HepG2 (cell line): ENCODE measurements around the gene PALM3. TPM values are rescaled to one million over a fixed set of nuclear protein-coding genes. Genes with fewer than 3 reads are reported as not detected.

Experiments used
- ATAC-seq: fragments of 200-7000 bp; cut with Tn5 transposase; 3 replicates; pipeline ENCODE4 v1.9.1; 2020; ENCODE audit warnings: mild to moderate bottlenecking, moderate library complexity
- BruUV-seq: library from RNA; stranded (reverse); fragments of 400-500 nt; replicated peaks from 2 replicates; lab custom pipeline; 2021; lab: Mats Ljungman, UMichigan
- CTCF ChIA-PET: fragments of 300-600 bp; formaldehyde crosslinking; extraction: SDS; loops from one replicate; lab custom pipeline; 2021; ENCODE audit warnings: low total read pairs, inconsistent platforms, low intra/inter-chr PET ratio; lab: Yijun Ruan, JAX
- POLR2A ChIA-PET: fragments of 350-600 bp; sonication (Branson Sonifier 250); formaldehyde crosslinking; loops from one replicate; lab custom pipeline; 2020; ENCODE audit warnings: antibody characterized with exemption, inconsistent platforms; lab: Yijun Ruan, JAX
- DNase-seq: peaks from one replicate; pipeline ENCODE4 v3.0.0-alpha.2; 2015; ENCODE audit warnings: low spot score
- FAIRE-seq: peaks from 3 replicates; lab custom pipeline; 2011; peaks lifted over from hg19 to GRCh38; lab: Jason Lieb, UNC
- H2AFZ ChIP-seq: one replicate; pipeline ENCODE4 v1.6.1; 2011; ENCODE audit warnings: low read length, inconsistent platforms
- H3K27ac ChIP-seq: fragments of 300-600 bp; 3 replicates; pipeline ENCODE4 v1.8.0; 2011; ENCODE audit warnings: mixed run types, mild to moderate bottlenecking, mixed read lengths, low read length, inconsistent platforms; ENCODE audit not compliant: insufficient read depth; ENCODE audit errors: extremely low read length
- H3K27me3 ChIP-seq, 2 experiments: fragments of 200-600 bp in 1 of 2; 2 replicates in 1 of 2; 3 replicates in 1 of 2; pipeline versions ENCODE4 v1.6.0 to v1.8.0; 2011; ENCODE audit warnings: low read length in 2 of 2, mild to moderate bottlenecking in 2 of 2, moderate library complexity in 2 of 2, inconsistent platforms in 1 of 2; ENCODE audit not compliant: insufficient read depth in 2 of 2, control insufficient read depth in 1 of 2
- H3K36me3 ChIP-seq, 2 experiments: fragments of 200-600 bp in 1 of 2; replicated peaks in 1 of 2; 2 replicates in 1 of 2; 3 replicates in 1 of 2; pipeline versions ENCODE4 v1.5.1 to v1.8.0; 2011; ENCODE audit warnings: low read length in 2 of 2, inconsistent platforms in 1 of 2; ENCODE audit not compliant: insufficient read depth in 2 of 2, control insufficient read depth in 1 of 2
- H3K4me1 ChIP-seq: 2 replicates; pipeline ENCODE4 v1.5.1; 2012; ENCODE audit warnings: low read length, inconsistent platforms; ENCODE audit not compliant: insufficient read depth
- H3K4me2 ChIP-seq: 2 replicates; pipeline ENCODE4 v1.6.0; 2011; ENCODE audit warnings: low read depth, low read length, inconsistent platforms
- H3K4me3 ChIP-seq, 3 experiments: fragments of 200-600 bp in 1 of 3; sonication (generic), shearing (Covaris generic) in 1 of 3; replicated peaks in 1 of 3; 2 replicates each; pipeline ENCODE4 v1.5.1; 2011 to 2016; ENCODE audit warnings: low read length in 3 of 3, inconsistent platforms in 2 of 3, low read depth in 2 of 3, mild to moderate bottlenecking in 2 of 3, control low read depth in 1 of 3, mixed read lengths in 1 of 3; ENCODE audit not compliant: insufficient read depth in 1 of 3
- H3K79me2 ChIP-seq: one replicate; pipeline ENCODE4 v1.6.1; 2011; ENCODE audit warnings: low read length, inconsistent platforms; ENCODE audit not compliant: insufficient read depth
- H3K9ac ChIP-seq: 2 replicates; pipeline ENCODE4 v1.6.0; 2011; ENCODE audit warnings: mild to moderate bottlenecking, low read depth, low read length, inconsistent platforms; ENCODE audit not compliant: insufficient read depth
- H3K9me3 ChIP-seq: 2 replicates; pipeline ENCODE4 v1.5.1; 2012; ENCODE audit warnings: mild to moderate bottlenecking, low read length
- H4K20me1 ChIP-seq: 2 replicates; pipeline ENCODE4 v1.6.0; 2011; ENCODE audit warnings: inconsistent platforms, mild to moderate bottlenecking, low read length, moderate library complexity; ENCODE audit not compliant: insufficient read depth
- AGO2 ChIP-seq: fragments of 200-400 bp; formaldehyde crosslinking; optimal IDR thresholded peaks from 2 replicates; pipeline ENCODE3; 2017; ENCODE audit warnings: mild to moderate bottlenecking, low read depth, low read length, moderate library complexity
- ARNTL ChIP-seq: sonication (generic); formaldehyde crosslinking; IDR thresholded peaks from 2 replicates; pipeline ENCODE4 v1.4.0; 2020; ENCODE audit warnings: mild to moderate bottlenecking, missing genetic modification reagents
- HNF4G ChIP-seq, 2 experiments: sonication (generic) in 1 of 2; formaldehyde crosslinking in 1 of 2; IDR thresholded peaks; 2 replicates each; pipeline versions ENCODE4 v1.4.0 to v1.6.1; 2011 to 2020; ENCODE audit warnings: borderline replicate concordance in 2 of 2, low read depth in 2 of 2, mild to moderate bottlenecking in 2 of 2, low read length in 1 of 2, missing genetic modification reagents in 1 of 2, moderate library complexity in 1 of 2
- HOXA5 ChIP-seq: sonication (generic); formaldehyde crosslinking; IDR thresholded peaks from 2 replicates; pipeline ENCODE4 v1.4.0; 2020; ENCODE audit warnings: missing genetic modification reagents
- IKZF1 ChIP-seq: fragments of 450-650 bp; IDR thresholded peaks from 2 replicates; pipeline ENCODE4 v1.7.1; 2016
- IRF1 ChIP-seq: sonication (generic); formaldehyde crosslinking; IDR thresholded peaks from 2 replicates; pipeline ENCODE4 v1.4.0; 2020; ENCODE audit warnings: low read depth, mild to moderate bottlenecking, missing genetic modification reagents
- ISL2 ChIP-seq: sonication (generic); formaldehyde crosslinking; IDR thresholded peaks from 2 replicates; pipeline ENCODE4 v1.5.0; 2020; ENCODE audit warnings: missing genetic modification reagents
- MEIS2 ChIP-seq: sonication (generic); formaldehyde crosslinking; IDR thresholded peaks from 2 replicates; pipeline ENCODE4 v1.9.0; 2021; ENCODE audit warnings: mild to moderate bottlenecking, missing genetic modification reagents
- PCBP1 ChIP-seq: fragments of 200-400 bp; formaldehyde crosslinking; IDR thresholded peaks from 2 replicates; pipeline ENCODE4 v1.6.1; 2017; ENCODE audit warnings: mild to moderate bottlenecking, low read depth, low read length, borderline replicate concordance
- RAD51 ChIP-seq: fragments of 450-650 bp; IDR thresholded peaks from 2 replicates; pipeline ENCODE4 v1.6.1; 2016; ENCODE audit warnings: borderline replicate concordance
- RBM22 ChIP-seq: fragments of 200-400 bp; formaldehyde crosslinking; optimal IDR thresholded peaks from 2 replicates; pipeline ENCODE3; 2017; ENCODE audit warnings: mild to moderate bottlenecking, low read length, moderate library complexity
- ZBTB7B ChIP-seq: sonication (generic); formaldehyde crosslinking; IDR thresholded peaks from 2 replicates; pipeline ENCODE4 v1.4.0; 2020; ENCODE audit warnings: missing genetic modification reagents
- ZFP36L2 ChIP-seq: sonication (generic); formaldehyde crosslinking; IDR thresholded peaks from 2 replicates; pipeline ENCODE4 v1.4.0; 2020; ENCODE audit warnings: missing genetic modification reagents
- ZFX ChIP-seq: sonication (generic); formaldehyde crosslinking; IDR thresholded peaks from 2 replicates; pipeline ENCODE4 v1.4.0; 2020; ENCODE audit warnings: mild to moderate bottlenecking, low read depth, missing genetic modification reagents, moderate library complexity
- ZNF143 ChIP-seq: sonication (generic); formaldehyde crosslinking; IDR thresholded peaks from 2 replicates; pipeline ENCODE4 v1.4.0; 2020; ENCODE audit warnings: missing genetic modification reagents
- ZNF354B ChIP-seq: sonication (generic); formaldehyde crosslinking; IDR thresholded peaks from 2 replicates; pipeline ENCODE4 v1.8.0; 2022; ENCODE audit warnings: mild to moderate bottlenecking, missing genetic modification reagents
- ZNF674 ChIP-seq: sonication (generic); formaldehyde crosslinking; IDR thresholded peaks from 2 replicates; pipeline ENCODE4 v1.5.0; 2020; ENCODE audit warnings: low read depth, mild to moderate bottlenecking, missing genetic modification reagents
- ZNF788 ChIP-seq: sonication (generic); formaldehyde crosslinking; IDR thresholded peaks from 2 replicates; pipeline ENCODE4 v1.5.0; 2020; ENCODE audit warnings: mild to moderate bottlenecking, missing genetic modification reagents, borderline replicate concordance
- ZNF891 ChIP-seq: sonication (generic); formaldehyde crosslinking; IDR thresholded peaks from 2 replicates; pipeline ENCODE4 v1.5.0; 2020; ENCODE audit warnings: mild to moderate bottlenecking, missing genetic modification reagents
- ZSCAN30 ChIP-seq: sonication (generic); formaldehyde crosslinking; IDR thresholded peaks from 2 replicates; pipeline ENCODE4 v1.5.0; 2020; ENCODE audit warnings: mild to moderate bottlenecking, missing genetic modification reagents
- WGBS: methylation state at CpG from one replicate; pipeline ENCODE4 v1.1.6; 2017; ENCODE audit warnings: low lambda C conversion rate; 5-methylcytosine and 5-hydroxymethylcytosine counted together
- in situ Hi-C: cut with HindIII; loops from 2 replicates; pipeline ENCODE4 v1.10.0; 2017; ENCODE audit warnings: low pct_unique_long_range_greater_than_20kb; ENCODE audit not compliant: extremely low pct_ligation_motif_present
- intact Hi-C: fragments of 100-400 bp; cut with micrococcal nuclease; formaldehyde crosslinking; loops from one replicate; pipeline ENCODE4 v1.10.0; 2022; ENCODE audit not compliant: unreplicated experiment
- polyA plus RNA-seq, 8 experiments: library from polyadenylated mRNA; depleted of rRNA in 3 of 8; stranded (reverse) in 7 of 8; unstranded in 1 of 8; fragments of >200 nt; fragmentation: Illumina TruSeq in 4 of 8; extraction: Trizol in 4 of 8; gene quantifications; 2 replicates each; pipeline versions ENCODE4 v1.2.1 to v1.2.3, GENCODE V29; 2011 to 2016; ENCODE audit warnings: low read depth in 4 of 8, missing spikeins in 1 of 8, mixed read lengths in 1 of 8; ENCODE audit not compliant: insufficient read depth in 1 of 8
- total RNA-seq, 5 experiments: library from RNA; depleted of rRNA; stranded (reverse); fragments of >200 nt; fragmentation: Illumina TruSeq; extraction: Trizol; gene quantifications; 2 replicates each; pipeline ENCODE4 v1.2.3, GENCODE V29; 2016; ENCODE audit warnings: low read depth in 1 of 5
- TF ChIP-seq, protein P1 (sequence below): sonication (generic); formaldehyde crosslinking; IDR thresholded peaks from 2 replicates; pipeline ENCODE4 v1.5.1; 2020; ENCODE audit warnings: missing genetic modification reagents, mild to moderate bottlenecking, borderline replicate concordance
- TF ChIP-seq, protein P2 (sequence below): sonication (generic); formaldehyde crosslinking; IDR thresholded peaks from 2 replicates; pipeline ENCODE4 v1.4.0; 2020; ENCODE audit warnings: mild to moderate bottlenecking, missing genetic modification reagents
- TF ChIP-seq, protein P3 (sequence below): sonication (generic); formaldehyde crosslinking; IDR thresholded peaks from 2 replicates; pipeline ENCODE4 v1.8.0; 2022; ENCODE audit warnings: low read depth, missing genetic modification reagents

The PALM3 gene
- total and polyA plus RNA-seq, 2 of the 13 experiments (the other 11 are each of a cell fraction or from before 2014, with no cell fraction given): 0.79 to 2.4 TPM

DNA sequence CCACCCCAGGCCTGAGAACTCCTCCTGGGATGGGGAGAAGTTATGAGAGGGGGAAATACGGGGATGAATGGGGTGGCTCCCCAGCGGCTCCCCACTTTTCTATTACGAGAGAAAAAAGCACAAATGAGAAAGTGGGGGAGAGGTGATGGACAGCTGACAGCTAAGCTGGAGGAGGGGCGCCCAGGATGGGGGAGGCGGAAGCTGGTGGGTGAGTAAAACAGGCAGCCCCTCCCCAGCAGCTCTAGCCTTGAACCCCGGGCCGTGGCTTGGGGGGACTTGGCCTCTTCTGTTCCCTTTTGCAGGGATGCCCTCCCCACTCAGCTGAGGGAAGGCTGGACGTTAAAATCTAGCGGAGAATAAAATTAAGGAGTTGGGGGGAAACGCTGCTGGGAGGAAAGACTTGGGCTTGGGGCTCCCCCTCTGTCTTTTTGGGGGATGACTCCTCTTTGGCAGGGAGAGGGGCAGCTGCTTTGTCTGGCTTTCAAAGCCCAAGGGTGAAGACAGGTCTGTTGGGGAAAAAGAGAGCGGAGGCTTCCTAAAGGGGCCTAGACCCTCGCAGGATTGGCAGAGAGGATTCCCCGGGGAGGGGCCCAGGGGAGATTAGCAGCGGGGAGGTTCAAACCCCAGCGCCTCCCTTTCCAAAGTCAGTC, 30.1 kb upstream of the PALM3 start:
- POLR2A ChIA-PET: interaction anchor here (1.0 kb wide), 1 partner anchor 45 kb away, joined by 4 read pairs; the partner anchor contains the start of gene ASF1B
- H3K27ac ChIP-seq: peak overlapping the region; percentile 79
- no peaks in the 10 kb centered on the region for H3K27me3 ChIP-seq
- ATAC-seq (peak; percentile 4; the same call in 1 of the 3 replicates), FAIRE-seq (no peak), DNase-seq (no peak)
- H3K9me3 ChIP-seq: peaks cover 6% of the 10 kb centered on the region; the same call in 1 of the 2 replicates
- intact Hi-C loops: no loop called here
- peak overlapping the region; percentile 74; the same call in 1 of the 2 replicates for H3K9ac ChIP-seq
- H4K20me1 ChIP-seq: no peaks in the 10 kb centered on the region
- H3K4me1 ChIP-seq: peaks cover 21% of the 10 kb centered on the region
- peaks cover 4 to 11% of the 10 kb centered on the region in 2 experiments; a peak in 3 of 5 replicates for H3K36me3 ChIP-seq
- H3K4me3 ChIP-seq: peak overlapping the region; percentile 77 to 92 (median 83)
- peaks cover 4% of the 10 kb centered on the region for H3K79me2 ChIP-seq
- WGBS: 33% methylated on average over 15 of the region's 15 CpGs
- in situ Hi-C loops: no loop called here
- CTCF ChIA-PET: no interaction called here
- H2AFZ ChIP-seq: no peak overlapping the region
- no TSS peak for BruUV-seq
- H3K4me2 ChIP-seq: peak overlapping the region; percentile 79
- TF ChIP-seq ZNF143 (no peak), ARNTL (CRISPR knock-in tag) (no peak), ZNF674 (CRISPR knock-in tag) (no peak), HOXA5 (CRISPR knock-in tag) (no peak), ZNF354B (CRISPR knock-in tag) (no peak), IRF1 (CRISPR knock-in tag) (no peak), ZNF788 (CRISPR knock-in tag) (no peak), ZFP36L2 (no peak), ZSCAN30 (CRISPR knock-in tag) (no peak), ZFX (CRISPR knock-in tag) (no peak), AGO2 (no peak), IKZF1 (no peak), PCBP1 (no peak), HNF4G (IDR thresholded peaks at IDR 0.05; ENCODE audit: borderline replicate concordance, low read depth, low read length) (no peak), HNF4G (CRISPR knock-in tag; IDR thresholded peaks at IDR 0.05; ENCODE audit: borderline replicate concordance, low read depth) (no peak), ZBTB7B (CRISPR knock-in tag) (no peak), MEIS2 (CRISPR knock-in tag) (peak; percentile 70; the same call in 1 of the 2 replicates), RAD51 (no peak), ZNF891 (CRISPR knock-in tag) (no peak), RBM22 (no peak), ISL2 (CRISPR knock-in tag) (no peak)
- TF ChIP-seq, protein P1, sequence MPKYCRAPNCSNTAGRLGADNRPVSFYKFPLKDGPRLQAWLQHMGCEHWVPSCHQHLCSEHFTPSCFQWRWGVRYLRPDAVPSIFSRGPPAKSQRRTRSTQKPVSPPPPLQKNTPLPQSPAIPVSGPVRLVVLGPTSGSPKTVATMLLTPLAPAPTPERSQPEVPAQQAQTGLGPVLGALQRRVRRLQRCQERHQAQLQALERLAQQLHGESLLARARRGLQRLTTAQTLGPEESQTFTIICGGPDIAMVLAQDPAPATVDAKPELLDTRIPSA (CRISPR knock-in tag): no peak
- TF ChIP-seq, protein P2, sequence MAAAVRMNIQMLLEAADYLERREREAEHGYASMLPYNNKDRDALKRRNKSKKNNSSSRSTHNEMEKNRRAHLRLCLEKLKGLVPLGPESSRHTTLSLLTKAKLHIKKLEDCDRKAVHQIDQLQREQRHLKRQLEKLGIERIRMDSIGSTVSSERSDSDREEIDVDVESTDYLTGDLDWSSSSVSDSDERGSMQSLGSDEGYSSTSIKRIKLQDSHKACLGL (CRISPR knock-in tag): no peak
- TF ChIP-seq, protein P3, sequence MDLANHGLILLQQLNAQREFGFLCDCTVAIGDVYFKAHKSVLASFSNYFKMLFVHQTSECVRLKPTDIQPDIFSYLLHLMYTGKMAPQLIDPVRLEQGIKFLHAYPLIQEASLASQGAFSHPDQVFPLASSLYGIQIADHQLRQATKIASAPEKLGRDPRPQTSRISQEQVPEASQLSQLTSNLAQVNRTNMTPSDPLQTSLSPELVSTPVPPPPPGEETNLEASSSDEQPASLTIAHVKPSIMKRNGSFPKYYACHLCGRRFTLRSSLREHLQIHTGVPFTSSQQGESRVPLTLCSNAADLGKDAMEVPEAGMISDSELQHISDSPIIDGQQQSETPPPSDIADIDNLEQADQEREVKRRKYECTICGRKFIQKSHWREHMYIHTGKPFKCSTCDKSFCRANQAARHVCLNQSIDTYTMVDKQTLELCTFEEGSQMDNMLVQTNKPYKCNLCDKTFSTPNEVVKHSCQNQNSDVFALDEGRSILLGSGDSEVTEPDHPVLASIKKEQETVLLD (CRISPR knock-in tag): no peak
